ENCODE data around the gene NSDHL.

NSDHL gene

GRCh38 chrX:152892999-152893891 lies 62.4 kb downstream of the NSDHL start:
- Histone ChIP-seq H3K36me3 (no peaks in the 10 kb centered on the region), H3K4me3 (no peak overlapping the region), H3K4me1 (peaks cover 19 to 26% (median 23%) of the 10 kb centered on the region in 10 experiments), H3K27me3 (peaks cover 80 to 100% (median 99%) of the 10 kb centered on the region in 11 experiments), H4K20me1 (peaks cover 0 to 45% (median 0%) of the 10 kb centered on the region in 11 experiments; a peak in 10 of 22 replicates), H3K4me2 (no peak overlapping the region), H3K9me3 (replicated peaks in 1 of 11) (no peaks in the 10 kb centered on the region), H3K27ac (no peak overlapping the region), H3K9ac (no peak overlapping the region)
- no peak for TF ChIP-seq Cebpa-rat (IDR thresholded peaks at IDR 0.05)

GRCh38 chrX:152893980-152894610 lies 63.2 kb downstream of the NSDHL start:
- Histone ChIP-seq H4K20me1 (peaks cover 0 to 50% (median 3%) of the 10 kb centered on the region in 11 experiments; a peak in 10 of 22 replicates), H3K9ac (no peak overlapping the region), H3K4me1 (peaks cover 21 to 30% (median 23%) of the 10 kb centered on the region in 10 experiments), H3K9me3 (replicated peaks in 1 of 11) (no peaks in the 10 kb centered on the region), H3K27me3 (peaks cover 80 to 100% (median 99%) of the 10 kb centered on the region in 11 experiments), H3K27ac (no peak overlapping the region), H3K4me2 (no peak overlapping the region), H3K4me3 (no peak overlapping the region), H3K36me3 (no peaks in the 10 kb centered on the region)
- no peak for TF ChIP-seq Cebpa-rat (IDR thresholded peaks at IDR 0.05)

DNA sequence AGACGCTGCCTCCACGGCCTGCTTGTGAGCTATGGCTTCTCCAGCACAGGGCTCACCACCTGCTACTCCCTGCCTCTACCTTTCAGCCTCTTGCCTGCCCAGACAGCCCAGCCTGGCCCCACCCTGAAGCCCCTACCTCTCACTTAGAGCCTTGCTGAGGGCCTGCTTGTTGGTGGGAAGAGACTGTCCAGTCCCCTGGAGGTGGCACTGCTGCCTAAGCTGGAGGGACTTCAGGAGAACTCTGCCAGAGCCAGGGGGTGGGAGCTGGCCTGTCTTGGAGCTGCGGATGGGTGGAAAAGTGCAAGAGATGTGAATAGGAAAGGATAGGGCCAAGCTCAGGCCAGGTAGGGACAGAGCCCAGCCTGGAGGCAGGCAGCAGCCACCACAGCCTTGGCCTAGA lies 64.3 kb downstream of the NSDHL start:
- Histone ChIP-seq H3K27ac (no peak overlapping the region), H3K9ac (no peak overlapping the region), H3K4me3 (no peak overlapping the region), H3K9me3 (replicated peaks in 1 of 11) (no peaks in the 10 kb centered on the region), H3K4me1 (peaks cover 21 to 30% (median 23%) of the 10 kb centered on the region in 10 experiments), H3K4me2 (peak overlapping the region in 9 of 11 experiments; percentile 32 to 74 (median 59); a peak in 11 of 22 replicates), H4K20me1 (peaks cover 0 to 54% (median 9%) of the 10 kb centered on the region in 11 experiments; a peak in 10 of 22 replicates), H3K36me3 (no peaks in the 10 kb centered on the region), H3K27me3 (peaks cover 80 to 100% (median 99%) of the 10 kb centered on the region in 11 experiments)
- no peak for TF ChIP-seq Cebpa-rat (IDR thresholded peaks at IDR 0.05)

DNA sequence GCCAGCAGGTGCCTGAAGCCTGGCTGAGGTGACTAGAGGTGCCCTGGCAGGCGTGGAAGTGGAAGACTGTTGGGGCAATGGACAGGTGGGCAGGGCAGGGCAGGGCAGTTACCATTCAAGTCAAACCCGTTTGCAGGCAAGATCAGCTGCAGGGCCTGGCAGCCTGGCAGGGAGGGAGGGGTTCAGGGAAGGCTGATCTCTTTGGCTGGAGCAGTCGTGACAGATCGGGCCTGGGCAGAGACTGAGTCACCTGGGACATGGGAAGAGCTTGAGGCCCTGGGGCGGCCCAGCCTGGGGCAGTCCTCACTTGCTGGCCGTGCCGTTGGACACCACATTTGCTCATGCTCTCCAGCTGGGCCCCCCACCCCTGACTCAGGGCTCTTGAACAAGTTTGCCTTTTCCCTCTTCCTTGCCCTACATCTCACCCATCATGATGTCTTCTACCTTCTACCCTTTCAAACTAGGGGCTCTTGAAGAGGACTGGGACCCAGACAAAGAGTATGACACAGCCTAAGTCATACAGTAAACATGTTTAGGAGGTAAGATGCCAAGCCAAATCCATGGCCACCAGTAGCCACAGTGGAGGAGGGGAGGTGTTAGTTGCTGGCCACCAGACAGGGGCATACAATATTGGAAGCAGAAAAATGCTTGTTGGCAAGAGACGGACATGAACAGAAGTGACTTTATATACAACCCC lies 65.0 kb downstream of the NSDHL start:
- no peak for TF ChIP-seq Cebpa-rat (IDR thresholded peaks at IDR 0.05)

DNA sequence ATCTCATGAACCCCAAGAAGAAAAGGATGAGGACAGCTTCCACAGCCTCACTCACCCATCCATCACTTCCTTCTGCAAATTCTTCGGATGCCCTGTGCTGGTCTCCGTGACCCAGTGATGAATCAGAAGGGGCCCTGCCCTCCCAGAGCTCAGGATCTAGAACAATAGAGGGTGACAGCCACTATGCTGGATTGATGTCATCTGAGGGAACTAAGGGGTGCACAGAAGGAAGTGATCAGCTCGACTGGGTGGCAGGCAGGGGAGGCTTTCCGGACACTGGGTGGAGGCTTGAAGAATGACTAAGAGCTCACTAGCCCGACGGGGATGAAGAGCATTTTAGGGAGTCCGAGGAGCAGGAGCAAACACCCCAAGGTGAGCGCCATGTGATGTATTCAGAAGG lies 65.6 kb downstream of the NSDHL start:
- Histone ChIP-seq H3K27ac (no peak overlapping the region; a peak in 1 of 22 replicates), H3K4me1 (peaks cover 21 to 30% (median 23%) of the 10 kb centered on the region in 10 experiments), H4K20me1 (peaks cover 0 to 50% (median 9%) of the 10 kb centered on the region in 11 experiments; a peak in 10 of 22 replicates), H3K4me3 (no peak overlapping the region), H3K9ac (no peak overlapping the region), H3K36me3 (no peaks in the 10 kb centered on the region), H3K27me3 (peaks cover 78 to 100% (median 99%) of the 10 kb centered on the region in 11 experiments), H3K9me3 (replicated peaks in 1 of 11) (no peaks in the 10 kb centered on the region), H3K4me2 (peak overlapping the region; percentile 32 to 75 (median 59))
- TF ChIP-seq Cebpa-rat (IDR thresholded peaks at IDR 0.05) = no peak

More for the DNA sequence above, 65.0 kb downstream of the NSDHL start:
- H3K27ac ChIP-seq = peak overlapping the region in 1 of 11 experiments; percentile 9; a peak in 1 of 22 replicates
- H3K27me3 ChIP-seq = peaks cover 79 to 100% (median 99%) of the 10 kb centered on the region in 11 experiments
- H3K4me1 ChIP-seq = peaks cover 21 to 30% (median 23%) of the 10 kb centered on the region in 10 experiments
- peaks cover 0 to 54% (median 9%) of the 10 kb centered on the region in 11 experiments; a peak in 10 of 22 replicates for H4K20me1 ChIP-seq
- H3K36me3 ChIP-seq = no peaks in the 10 kb centered on the region
- H3K4me2 ChIP-seq = peak overlapping the region; percentile 12 to 74 (median 58); a peak in 20 of 22 replicates
- no peak overlapping the region for H3K9ac ChIP-seq
- no peak overlapping the region for H3K4me3 ChIP-seq
- H3K9me3 ChIP-seq (replicated peaks in 1 of 11) = no peaks in the 10 kb centered on the region

GRCh38 chrX:152897222-152898131 lies 66.6 kb downstream of the NSDHL start, which contains the start of gene ZNF185:
Gene ZNF185 (plus strand): TSS chrX:152898067. CDS start chrX:152914490, 16,423 bp downstream.
- Histone ChIP-seq H3K27ac (no peak within 1 kb of the TSS), H3K4me2 (peak within 1 kb of the TSS; percentile 58 to 79 (median 72)), H3K9ac (peak within 1 kb of the TSS in 1 of 11 experiments; percentile 57; a peak in 4 of 22 replicates), H3K36me3 (no peaks in the 10 kb centered on the region), H3K4me1 (peaks cover 21 to 30% (median 23%) of the 10 kb centered on the region in 10 experiments), H4K20me1 (peaks cover 0 to 39% (median 9%) of the 10 kb centered on the region in 11 experiments; a peak in 10 of 22 replicates), H3K4me3 (peak within 1 kb of the TSS in 9 of 10 experiments; percentile 29 to 61 (median 43); a peak in 15 of 20 replicates), H3K9me3 (replicated peaks in 1 of 11) (no peaks in the 10 kb centered on the region), H3K27me3 (peaks cover 72 to 100% (median 99%) of the 10 kb centered on the region in 11 experiments)
- no peak for TF ChIP-seq Cebpa-rat (IDR thresholded peaks at IDR 0.05)

- TF ChIP-seq Cebpa-rat (IDR thresholded peaks at IDR 0.05) = no peak
- H3K9me3 ChIP-seq (replicated peaks in 1 of 11) = no peaks in the 10 kb centered on the region
- no peaks in the 10 kb centered on the region for H3K36me3 ChIP-seq
- H3K4me3 ChIP-seq = peak overlapping the region in 9 of 10 experiments; percentile 29 to 61 (median 43); a peak in 13 of 20 replicates
- peaks cover 70 to 100% (median 99%) of the 10 kb centered on the region in 11 experiments for H3K27me3 ChIP-seq
- H3K27ac ChIP-seq = no peak overlapping the region
- peak overlapping the region in 1 of 11 experiments; percentile 57; a peak in 1 of 22 replicates for H3K9ac ChIP-seq
- peaks cover 21 to 30% (median 23%) of the 10 kb centered on the region in 10 experiments for H3K4me1 ChIP-seq
- peak overlapping the region; percentile 52 to 79 (median 71) for H3K4me2 ChIP-seq
- H4K20me1 ChIP-seq = peaks cover 0 to 30% (median 9%) of the 10 kb centered on the region in 11 experiments; a peak in 10 of 22 replicates
Observed at GRCh38 chrX:152898442-152898841, 67.6 kb downstream of the NSDHL start.
